H9 (cell line): ENCODE data around the gene ADGRB3. TPM values are rescaled to one million over a fixed set of nuclear protein-coding genes. Genes with fewer than 3 reads are reported as not detected.

Experiments
- DNase-seq: peaks from one replicate; pipeline ENCODE4 v3.0.0-alpha.2; 2017
- H2AFZ ChIP-seq: one replicate; pipeline ENCODE4 v1.6.1; 2013; ENCODE audit warnings: mild to moderate bottlenecking, low read length, control low read depth, moderate library complexity
- H2AK5ac ChIP-seq: 2 replicates; pipeline ENCODE4 v1.6.1; 2013; ENCODE audit warnings: low read length, control low read depth, mixed read lengths; ENCODE audit not compliant: insufficient read length
- H2BK120ac ChIP-seq: one replicate; pipeline ENCODE4 v1.6.1; 2013; ENCODE audit warnings: low read depth, mild to moderate bottlenecking, low read length, control low read depth, inconsistent platforms; ENCODE audit not compliant: poor library complexity, severe bottlenecking
- H2BK12ac ChIP-seq: 2 replicates; pipeline ENCODE4 v1.6.1; 2013; ENCODE audit warnings: low read length, control low read depth, mixed read lengths, low read depth; ENCODE audit not compliant: insufficient read length
- H2BK15ac ChIP-seq: 2 replicates; pipeline ENCODE4 v1.6.1; 2013; ENCODE audit warnings: low read depth, low read length, control low read depth
- H2BK20ac ChIP-seq: one replicate; pipeline ENCODE4 v1.6.1; 2013; ENCODE audit warnings: low read depth, mild to moderate bottlenecking, low read length, control low read depth, inconsistent platforms; ENCODE audit not compliant: poor library complexity, severe bottlenecking
- H2BK5ac ChIP-seq: 2 replicates; pipeline ENCODE4 v1.6.1; 2013; ENCODE audit warnings: low read length, control low read depth, mixed read lengths; ENCODE audit not compliant: insufficient read length
- H3K14ac ChIP-seq: 2 replicates; pipeline ENCODE4 v1.6.1; 2013; ENCODE audit warnings: low read length, control low read depth; ENCODE audit not compliant: insufficient read depth
- H3K18ac ChIP-seq: 2 replicates; pipeline ENCODE4 v1.6.1; 2013; ENCODE audit warnings: low read depth, mild to moderate bottlenecking, mixed read lengths, low read length, control low read depth; ENCODE audit not compliant: insufficient read length
- H3K23ac ChIP-seq: 2 replicates; pipeline ENCODE4 v1.6.1; 2013; ENCODE audit warnings: low read length, control low read depth, mixed read lengths, low read depth; ENCODE audit not compliant: insufficient read length
- H3K23me2 ChIP-seq: 2 replicates; pipeline ENCODE4 v1.6.1; 2013; ENCODE audit warnings: low read depth, mild to moderate bottlenecking, mixed read lengths, low read length, control low read depth; ENCODE audit not compliant: insufficient read length, poor library complexity, severe bottlenecking
- H3K27ac ChIP-seq: 2 replicates; pipeline ENCODE4 v1.5.1; 2013; ENCODE audit warnings: low read length, control low read depth, mixed read lengths, low read depth; ENCODE audit not compliant: insufficient read length
- H3K27me3 ChIP-seq: 2 replicates; pipeline ENCODE4 v1.6.1; 2013; ENCODE audit warnings: low read length, control low read depth, inconsistent platforms; ENCODE audit not compliant: insufficient read depth
- H3K4ac ChIP-seq: 2 replicates; pipeline ENCODE4 v1.6.1; 2013; ENCODE audit warnings: low read depth, mild to moderate bottlenecking, control low read depth, inconsistent platforms, low read length, moderate library complexity
- H3K4me1 ChIP-seq: 2 replicates; pipeline ENCODE4 v1.6.1; 2013; ENCODE audit warnings: low read length, control low read depth, inconsistent platforms; ENCODE audit not compliant: insufficient read depth
- H3K4me2 ChIP-seq: 2 replicates; pipeline ENCODE4 v1.6.1; 2013; ENCODE audit warnings: low read length, control low read depth, mixed read lengths; ENCODE audit not compliant: insufficient read length, insufficient read depth
- H3K56ac ChIP-seq: 2 replicates; pipeline ENCODE4 v1.6.1; 2013; ENCODE audit warnings: low read depth, mild to moderate bottlenecking, mixed read lengths, low read length, control low read depth; ENCODE audit not compliant: insufficient read length
- H3K79me1 ChIP-seq: 2 replicates; pipeline ENCODE4 v1.6.1; 2013; ENCODE audit warnings: low read depth, mild to moderate bottlenecking, moderate library complexity, low read length, control low read depth, inconsistent platforms; ENCODE audit not compliant: insufficient read depth, poor library complexity, severe bottlenecking
- H3K79me2 ChIP-seq: 2 replicates; pipeline ENCODE4 v1.6.1; 2013; ENCODE audit warnings: low read length, control low read depth, inconsistent platforms; ENCODE audit not compliant: insufficient read depth
- H3K9ac ChIP-seq: 2 replicates; pipeline ENCODE4 v1.6.1; 2013; ENCODE audit warnings: low read length, control low read depth, mixed read lengths; ENCODE audit not compliant: insufficient read length; ENCODE audit errors: extremely low read depth
- H3K9me3 ChIP-seq: one replicate; pipeline ENCODE4 v1.6.1; 2013; ENCODE audit warnings: low read depth, low read length, inconsistent platforms; ENCODE audit not compliant: control insufficient read depth
- H3T11ph ChIP-seq: one replicate; pipeline ENCODE4 v1.6.1; 2013; ENCODE audit warnings: mild to moderate bottlenecking, low read length, control low read depth, inconsistent platforms
- H4K20me1 ChIP-seq: one replicate; pipeline ENCODE4 v1.6.1; 2013; ENCODE audit not compliant: control insufficient read depth, insufficient read length, insufficient read depth
- H4K5ac ChIP-seq: 2 replicates; pipeline ENCODE4 v1.6.1; 2013; ENCODE audit warnings: low read depth, mild to moderate bottlenecking, mixed read lengths, low read length, control low read depth; ENCODE audit not compliant: insufficient read length
- H4K8ac ChIP-seq: replicated peaks from 2 replicates; pipeline ENCODE4 v1.6.1; 2013; ENCODE audit warnings: low read length, control low read depth, mixed read lengths, low read depth; ENCODE audit not compliant: insufficient read length
- H4K91ac ChIP-seq: 2 replicates; pipeline ENCODE4 v1.6.1; 2013; ENCODE audit warnings: low read depth, mild to moderate bottlenecking, moderate library complexity, mixed read lengths, low read length, control low read depth; ENCODE audit not compliant: insufficient read length
- H3K27ac Mint-ChIP-seq, 3 experiments: 2 replicates in 2 of 3; 3 replicates in 1 of 3; pipeline ENCODE4 v1.8.0; 2020 to 2021; ENCODE audit warnings: mixed read lengths in 3 of 3, mild to moderate bottlenecking in 1 of 3, moderate library complexity in 1 of 3
- H3K27me3 Mint-ChIP-seq: 2 replicates; pipeline ENCODE4 v1.8.0; 2021; ENCODE audit warnings: low read depth, mild to moderate bottlenecking, moderate library complexity, mixed read lengths
- H3K36me3 Mint-ChIP-seq, 3 experiments: 2 replicates in 2 of 3; 3 replicates in 1 of 3; pipeline ENCODE4 v1.8.0; 2020 to 2021; ENCODE audit warnings: low read depth in 3 of 3, mixed read lengths in 3 of 3; ENCODE audit not compliant: insufficient read depth in 1 of 3
- H3K4me1 Mint-ChIP-seq, 2 experiments: 2 replicates each; pipeline ENCODE4 v1.8.0; 2020; ENCODE audit warnings: mixed read lengths in 2 of 2
- H3K4me3 Mint-ChIP-seq, 2 experiments: 2 replicates in 1 of 2; 3 replicates in 1 of 2; pipeline ENCODE4 v1.8.0; 2020 to 2021; ENCODE audit warnings: mild to moderate bottlenecking in 2 of 2, mixed read lengths in 2 of 2, moderate library complexity in 1 of 2
- H3K9me3 Mint-ChIP-seq, 2 experiments: 2 replicates in 1 of 2; 3 replicates in 1 of 2; pipeline ENCODE4 v1.8.0; 2020; ENCODE audit warnings: mild to moderate bottlenecking in 2 of 2, mixed read lengths in 2 of 2, moderate library complexity in 1 of 2
- total RNA-seq: library from RNA; stranded (reverse); gene quantifications from 2 replicates; pipeline ENCODE4 v1.2.1, GENCODE V29; 2021
- TF ChIP-seq, protein P1 (sequence below): fragments of 200-600 bp; sonication (generic); conservative IDR thresholded peaks from 3 replicates; pipeline ENCODE4 v1.8.0; 2021; ENCODE audit warnings: antibody characterized with exemption, mild to moderate bottlenecking

ADGRB3 gene
- total RNA-seq, 1 experiment from 2014 or later = 0.37 TPM

DNA sequence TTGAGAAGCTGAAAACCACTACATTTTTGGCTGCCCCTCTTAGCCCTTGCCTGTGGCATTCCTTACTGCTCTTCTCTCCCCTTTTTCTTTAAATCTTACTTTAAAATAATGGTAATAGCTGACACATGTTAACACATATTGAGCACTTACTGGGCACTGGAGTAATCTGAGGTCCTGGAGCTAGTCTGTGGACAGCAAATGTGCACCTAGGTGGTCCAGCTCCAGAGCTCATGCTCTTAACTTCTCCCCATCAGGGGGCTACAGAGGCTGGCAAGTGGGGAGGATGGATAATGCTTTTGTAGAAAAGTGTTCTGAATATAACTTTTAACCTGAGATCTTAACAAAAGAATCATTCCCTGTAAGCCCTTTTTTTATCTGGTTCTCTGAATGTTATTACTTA, 74.8 kb downstream of the ADGRB3 start:
- Mint-ChIP-seq H3K4me3 (no peak overlapping the region; a peak in 1 of 5 replicates), H3K9me3 (no peaks in the 10 kb centered on the region), H3K4me1 (peaks cover 8 to 24% of the 10 kb centered on the region in 2 experiments), H3K27ac (peak overlapping the region in 1 of 3 experiments; percentile 49; a peak in 2 of 7 replicates), H3K27me3 (peaks cover 2% of the 10 kb centered on the region; the same call in 1 of the 2 replicates), H3K36me3 (no peaks in the 10 kb centered on the region)
- TF ChIP-seq, protein P1, sequence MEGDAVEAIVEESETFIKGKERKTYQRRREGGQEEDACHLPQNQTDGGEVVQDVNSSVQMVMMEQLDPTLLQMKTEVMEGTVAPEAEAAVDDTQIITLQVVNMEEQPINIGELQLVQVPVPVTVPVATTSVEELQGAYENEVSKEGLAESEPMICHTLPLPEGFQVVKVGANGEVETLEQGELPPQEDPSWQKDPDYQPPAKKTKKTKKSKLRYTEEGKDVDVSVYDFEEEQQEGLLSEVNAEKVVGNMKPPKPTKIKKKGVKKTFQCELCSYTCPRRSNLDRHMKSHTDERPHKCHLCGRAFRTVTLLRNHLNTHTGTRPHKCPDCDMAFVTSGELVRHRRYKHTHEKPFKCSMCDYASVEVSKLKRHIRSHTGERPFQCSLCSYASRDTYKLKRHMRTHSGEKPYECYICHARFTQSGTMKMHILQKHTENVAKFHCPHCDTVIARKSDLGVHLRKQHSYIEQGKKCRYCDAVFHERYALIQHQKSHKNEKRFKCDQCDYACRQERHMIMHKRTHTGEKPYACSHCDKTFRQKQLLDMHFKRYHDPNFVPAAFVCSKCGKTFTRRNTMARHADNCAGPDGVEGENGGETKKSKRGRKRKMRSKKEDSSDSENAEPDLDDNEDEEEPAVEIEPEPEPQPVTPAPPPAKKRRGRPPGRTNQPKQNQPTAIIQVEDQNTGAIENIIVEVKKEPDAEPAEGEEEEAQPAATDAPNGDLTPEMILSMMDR = no peak
- H3K27me3 ChIP-seq = no peaks in the 10 kb centered on the region
- H4K20me1 ChIP-seq = no peaks in the 10 kb centered on the region
- H3K4me2 ChIP-seq = no peak overlapping the region
- H3K23ac ChIP-seq = no peak overlapping the region
- no peak overlapping the region for H2AK5ac ChIP-seq
- H3K79me2 ChIP-seq = no peaks in the 10 kb centered on the region
- H4K5ac ChIP-seq = no peak overlapping the region
- no peak overlapping the region for H3K9ac ChIP-seq
- no peaks in the 10 kb centered on the region for H3K79me1 ChIP-seq
- H3K27ac ChIP-seq = no peak overlapping the region
- H2BK120ac ChIP-seq = no peak overlapping the region
- no peak overlapping the region for H4K91ac ChIP-seq
- H4K8ac ChIP-seq = no peak overlapping the region
- H3K14ac ChIP-seq = no peak overlapping the region
- no peaks in the 10 kb centered on the region for H3K23me2 ChIP-seq
- no peak overlapping the region for H2BK15ac ChIP-seq
- H3K9me3 ChIP-seq = no peaks in the 10 kb centered on the region
- no peak overlapping the region for H2AFZ ChIP-seq
- peaks cover 2% of the 10 kb centered on the region; the same call in 1 of the 2 replicates for H3K4me1 ChIP-seq
- no peak overlapping the region for H2BK5ac ChIP-seq
- no peak overlapping the region for H3K4ac ChIP-seq
- no peak overlapping the region for H3T11ph ChIP-seq
- no peak overlapping the region for H3K56ac ChIP-seq
- no peak overlapping the region for H2BK12ac ChIP-seq
- DNase-seq = no peak
- no peak overlapping the region for H2BK20ac ChIP-seq
- H3K18ac ChIP-seq = no peak overlapping the region
